HepG2 (cell line): ENCODE data around the gene FKBP1A. TPM values are rescaled to one million over a fixed set of nuclear protein-coding genes. Genes with fewer than 3 reads are reported as not detected.

ENCODE experiments used
- CENPBD1 ChIP-seq: sonication (generic); formaldehyde crosslinking; IDR thresholded peaks from 2 replicates; pipeline ENCODE4 v1.8.0; 2022; ENCODE audit warnings: missing genetic modification reagents, low read depth, mild to moderate bottlenecking, borderline replicate concordance
- EZH2 ChIP-seq: conservative IDR thresholded peaks from 2 replicates; pipeline ENCODE4 v1.6.1; 2012; ENCODE audit warnings: mild to moderate bottlenecking, low read depth, low read length, moderate library complexity
- GATA4 ChIP-seq: sonication (generic); IDR thresholded peaks from 2 replicates; pipeline ENCODE4 v1.6.1; 2016; ENCODE audit warnings: antibody characterized with exemption, low read depth, borderline replicate concordance
- HDAC6 ChIP-seq: fragments of 200-600 bp; sonication (generic); IDR thresholded peaks from 2 replicates; pipeline ENCODE4 v1.7.0; 2017; ENCODE audit warnings: mild to moderate bottlenecking, antibody characterized with exemption, low read length, low read depth
- HNF1B ChIP-seq: sonication (generic); formaldehyde crosslinking; IDR thresholded peaks from 2 replicates; pipeline ENCODE4 v1.5.1; 2020; ENCODE audit warnings: mild to moderate bottlenecking, moderate library complexity, missing genetic modification reagents
- IRX3 ChIP-seq: sonication (generic); formaldehyde crosslinking; IDR thresholded peaks from 2 replicates; pipeline ENCODE4 v1.8.1; 2023; ENCODE audit warnings: mild to moderate bottlenecking, low read depth, missing genetic modification reagents, borderline replicate concordance
- SAFB2 ChIP-seq: sonication (generic); formaldehyde crosslinking; IDR thresholded peaks from 2 replicates; pipeline ENCODE4 v1.5.1; 2020; ENCODE audit warnings: missing genetic modification reagents, low read depth, mild to moderate bottlenecking, borderline replicate concordance
- SAP130 ChIP-seq: IDR thresholded peaks from 2 replicates; pipeline ENCODE4 v1.6.1; 2016; ENCODE audit warnings: low read depth
- SATB2 ChIP-seq: sonication (generic); formaldehyde crosslinking; IDR thresholded peaks from 2 replicates; pipeline ENCODE4 v1.5.0; 2020; ENCODE audit warnings: missing genetic modification reagents
- SP2 ChIP-seq: sonication (generic); formaldehyde crosslinking; IDR thresholded peaks from 2 replicates; pipeline ENCODE4 v1.5.1; 2020; ENCODE audit warnings: mild to moderate bottlenecking, missing genetic modification reagents
- SP4 ChIP-seq: sonication (generic); formaldehyde crosslinking; IDR thresholded peaks from 2 replicates; pipeline ENCODE4 v1.8.1; 2023; ENCODE audit warnings: mild to moderate bottlenecking, missing genetic modification reagents
- SRSF9 ChIP-seq: fragments of 200-400 bp; formaldehyde crosslinking; IDR thresholded peaks from 2 replicates; pipeline ENCODE4 v1.6.1; 2018; ENCODE audit warnings: borderline replicate concordance, mild to moderate bottlenecking, low read depth, low read length; ENCODE audit not compliant: insufficient read depth, poor library complexity, severe bottlenecking
- UBTF ChIP-seq: sonication (generic); formaldehyde crosslinking; IDR thresholded peaks from 2 replicates; pipeline ENCODE4 v1.4.0; 2020; ENCODE audit warnings: mild to moderate bottlenecking, missing genetic modification reagents
- ZFX ChIP-seq: sonication (generic); formaldehyde crosslinking; IDR thresholded peaks from 2 replicates; pipeline ENCODE4 v1.4.0; 2020; ENCODE audit warnings: mild to moderate bottlenecking, low read depth, missing genetic modification reagents, moderate library complexity
- ZFY ChIP-seq: sonication (generic); formaldehyde crosslinking; IDR thresholded peaks from 2 replicates; pipeline ENCODE4 v1.4.0; 2020; ENCODE audit warnings: missing genetic modification reagents
- ZNF207 ChIP-seq: fragments of 450-650 bp; IDR thresholded peaks from 2 replicates; pipeline ENCODE4 v1.6.1; 2016; ENCODE audit warnings: antibody characterized with exemption, borderline replicate concordance
- ZNF234 ChIP-seq: sonication (generic); formaldehyde crosslinking; conservative IDR thresholded peaks from 2 replicates; pipeline ENCODE4 v1.5.1; 2020; ENCODE audit warnings: mild to moderate bottlenecking, missing genetic modification reagents
- ZNF414 ChIP-seq: sonication (generic); formaldehyde crosslinking; IDR thresholded peaks from 2 replicates; pipeline ENCODE4 v1.5.0; 2020; ENCODE audit warnings: missing genetic modification reagents
- ZNF598 ChIP-seq: sonication (generic); formaldehyde crosslinking; IDR thresholded peaks from 2 replicates; pipeline ENCODE4 v1.5.1; 2020; ENCODE audit warnings: mild to moderate bottlenecking, missing genetic modification reagents, borderline replicate concordance
- ZNF710 ChIP-seq: sonication (generic); formaldehyde crosslinking; IDR thresholded peaks from 2 replicates; pipeline ENCODE4 v1.5.0; 2020; ENCODE audit warnings: mild to moderate bottlenecking, missing genetic modification reagents, borderline replicate concordance
- ZNF839 ChIP-seq: sonication (generic); formaldehyde crosslinking; IDR thresholded peaks from 2 replicates; pipeline ENCODE4 v1.4.0; 2020; ENCODE audit warnings: missing genetic modification reagents, mild to moderate bottlenecking, borderline replicate concordance
- ZSCAN29 ChIP-seq: sonication (generic); formaldehyde crosslinking; conservative IDR thresholded peaks from 2 replicates; pipeline ENCODE4 v1.4.0; 2020; ENCODE audit warnings: mild to moderate bottlenecking, missing genetic modification reagents
- polyA plus RNA-seq, 8 experiments: library from polyadenylated mRNA; depleted of rRNA in 3 of 8; stranded (reverse) in 7 of 8; unstranded in 1 of 8; fragments of >200 nt; fragmentation: Illumina TruSeq in 4 of 8; extraction: Trizol in 4 of 8; gene quantifications; 2 replicates each; pipeline versions ENCODE4 v1.2.1 to v1.2.3, GENCODE V29; 2011 to 2016; ENCODE audit warnings: low read depth in 4 of 8, missing spikeins in 1 of 8, mixed read lengths in 1 of 8; ENCODE audit not compliant: insufficient read depth in 1 of 8
- total RNA-seq, 5 experiments: library from RNA; depleted of rRNA; stranded (reverse); fragments of >200 nt; fragmentation: Illumina TruSeq; extraction: Trizol; gene quantifications; 2 replicates each; pipeline ENCODE4 v1.2.3, GENCODE V29; 2016; ENCODE audit warnings: low read depth in 1 of 5

Gene FKBP1A
- total and polyA plus RNA-seq, 2 of the 13 experiments (the other 11 are each of a cell fraction or from before 2014, with no cell fraction given), result 119 to 468 TPM

- peak; percentile 60 for TF ChIP-seq UBTF
- TF ChIP-seq SRSF9, result no peak
- no peak for TF ChIP-seq IRX3 (CRISPR knock-in tag)
- no peak for TF ChIP-seq ZNF710
- TF ChIP-seq EZH2, result no peak
- no peak for TF ChIP-seq SAFB2 (CRISPR knock-in tag)
- TF ChIP-seq ZSCAN29, result no peak
- TF ChIP-seq ZNF207, result no peak
- TF ChIP-seq ZNF839 (CRISPR knock-in tag), result no peak
- TF ChIP-seq GATA4, result no peak
- TF ChIP-seq ZNF598 (CRISPR knock-in tag), result peak; percentile 26; the same call in 1 of the 2 replicates
- TF ChIP-seq HDAC6, result no peak
- TF ChIP-seq ZNF414 (CRISPR knock-in tag), result no peak
- peak; percentile 95 for TF ChIP-seq SAP130 (CRISPR knock-in tag)
- no peak for TF ChIP-seq ZNF234 (CRISPR knock-in tag)
- TF ChIP-seq SATB2, result no peak
- no peak for TF ChIP-seq ZFY (CRISPR knock-in tag)
- TF ChIP-seq SP2, result no peak
- TF ChIP-seq ZFX, result no peak
- TF ChIP-seq SP4 (CRISPR knock-in tag), result no peak
- TF ChIP-seq HNF1B (CRISPR knock-in tag), result peak; percentile 47; the same call in 1 of the 2 replicates
- no peak for TF ChIP-seq CENPBD1 (CRISPR knock-in tag)
These were observed 23.0 kb upstream of the FKBP1A start (continued) for GRCh38 chr20:1415667-1416468.
